SK-N-MC (cell line): ENCODE results near the gene DIAPH2.

Experiments used
- EZH2 ChIP-seq: fragments of 200-600 bp; sonication (generic); IDR thresholded peaks from one replicate; pipeline ENCODE4 v1.6.1; 2017; ENCODE audit warnings: antibody characterized with exemption
- POLR2AphosphoS5 ChIP-seq: IDR thresholded peaks from 2 replicates; pipeline ENCODE4 v1.6.1; 2012; ENCODE audit warnings: mild to moderate bottlenecking, low read depth, low read length, borderline replicate concordance

GRCh38 chrX:97000682-97001368 lies 316.2 kb downstream of the DIAPH2 start:
- no peak for TF ChIP-seq POLR2AphosphoS5
- no peak for TF ChIP-seq EZH2
